HepG2 (cell line): Measurements from ENCODE around the gene SH2D2A. TPM values are rescaled to one million over a fixed set of nuclear protein-coding genes. Genes with fewer than 3 reads are reported as not detected.

Experiments
- ATF2 ChIP-seq: sonication (generic); formaldehyde crosslinking; IDR thresholded peaks from 2 replicates; pipeline ENCODE4 v1.4.0; 2020; ENCODE audit warnings: missing genetic modification reagents
- CBFB ChIP-seq: sonication (generic); formaldehyde crosslinking; IDR thresholded peaks from 2 replicates; pipeline ENCODE4 v1.4.0; 2020; ENCODE audit warnings: missing genetic modification reagents
- CBX2 ChIP-seq, 2 experiments: fragments of 200-600 bp in 1 of 2; sonication (generic); formaldehyde crosslinking in 1 of 2; IDR thresholded peaks; 2 replicates each; pipeline versions ENCODE4 v1.7.0 to v1.8.1; 2018 to 2022; ENCODE audit warnings: low read depth in 2 of 2, low read length in 1 of 2, mild to moderate bottlenecking in 1 of 2, missing genetic modification reagents in 1 of 2
- CCDC6 ChIP-seq: sonication (generic); formaldehyde crosslinking; IDR thresholded peaks from 2 replicates; pipeline ENCODE4 v1.8.1; 2022; ENCODE audit warnings: mild to moderate bottlenecking, missing genetic modification reagents, moderate library complexity
- HMG20B ChIP-seq: conservative IDR thresholded peaks from 2 replicates; pipeline ENCODE4 v1.6.1; 2016; ENCODE audit warnings: missing genetic modification reagents, missing compliant biosample characterization
- KAT7 ChIP-seq: IDR thresholded peaks from 2 replicates; pipeline ENCODE4 v1.6.1; 2018; ENCODE audit warnings: borderline replicate concordance, missing compliant biosample characterization
- KLF11 ChIP-seq: IDR thresholded peaks from 2 replicates; pipeline ENCODE4 v1.6.1; 2016; ENCODE audit warnings: missing compliant biosample characterization
- KLF15 ChIP-seq: sonication (generic); formaldehyde crosslinking; IDR thresholded peaks from 2 replicates; pipeline ENCODE4 v1.8.1; 2023; ENCODE audit warnings: borderline replicate concordance, mild to moderate bottlenecking, inconsistent platforms, missing genetic modification reagents, mixed read lengths
- MLXIP ChIP-seq: sonication (generic); formaldehyde crosslinking; IDR thresholded peaks from 2 replicates; pipeline ENCODE4 v1.9.0; 2021; ENCODE audit warnings: missing genetic modification reagents, borderline replicate concordance
- NR2C2 ChIP-seq: sonication (generic); formaldehyde crosslinking; IDR thresholded peaks from 2 replicates; pipeline ENCODE4 v1.4.0; 2020; ENCODE audit warnings: missing genetic modification reagents, mild to moderate bottlenecking, moderate library complexity, borderline replicate concordance
- SMARCC2 ChIP-seq: fragments of 450-650 bp; IDR thresholded peaks from 2 replicates; pipeline ENCODE4 v1.6.1; 2017; ENCODE audit warnings: antibody characterized with exemption, mild to moderate bottlenecking
- ZFP90 ChIP-seq: sonication (generic); formaldehyde crosslinking; IDR thresholded peaks from 2 replicates; pipeline ENCODE4 v1.8.0; 2022; ENCODE audit warnings: missing genetic modification reagents, mild to moderate bottlenecking, inconsistent platforms, borderline replicate concordance
- ZNF280B ChIP-seq: sonication (generic); formaldehyde crosslinking; IDR thresholded peaks from 2 replicates; pipeline ENCODE4 v1.5.0; 2020; ENCODE audit warnings: missing genetic modification reagents, mild to moderate bottlenecking, borderline replicate concordance
- ZNF335 ChIP-seq: sonication (generic); formaldehyde crosslinking; IDR thresholded peaks from 2 replicates; pipeline ENCODE4 v1.4.0; 2020; ENCODE audit warnings: missing genetic modification reagents
- ZNF510 ChIP-seq: sonication (generic); formaldehyde crosslinking; IDR thresholded peaks from 2 replicates; pipeline ENCODE4 v1.4.0; 2020; ENCODE audit warnings: low read depth, mild to moderate bottlenecking, missing genetic modification reagents
- ZNF552 ChIP-seq: sonication (generic); formaldehyde crosslinking; IDR thresholded peaks from 2 replicates; pipeline ENCODE4 v1.9.0; 2022; ENCODE audit warnings: missing genetic modification reagents, mild to moderate bottlenecking, borderline replicate concordance
- polyA plus RNA-seq, 8 experiments: library from polyadenylated mRNA; depleted of rRNA in 3 of 8; stranded (reverse) in 7 of 8; unstranded in 1 of 8; fragments of >200 nt; fragmentation: Illumina TruSeq in 4 of 8; extraction: Trizol in 4 of 8; gene quantifications; 2 replicates each; pipeline versions ENCODE4 v1.2.1 to v1.2.3, GENCODE V29; 2011 to 2016; ENCODE audit warnings: low read depth in 4 of 8, missing spikeins in 1 of 8, mixed read lengths in 1 of 8; ENCODE audit not compliant: insufficient read depth in 1 of 8
- total RNA-seq, 5 experiments: library from RNA; depleted of rRNA; stranded (reverse); fragments of >200 nt; fragmentation: Illumina TruSeq; extraction: Trizol; gene quantifications; 2 replicates each; pipeline ENCODE4 v1.2.3, GENCODE V29; 2016; ENCODE audit warnings: low read depth in 1 of 5
- TF ChIP-seq, protein P1 (sequence below): sonication (generic); formaldehyde crosslinking; IDR thresholded peaks from 2 replicates; pipeline ENCODE4 v1.5.1; 2020; ENCODE audit warnings: mild to moderate bottlenecking, missing genetic modification reagents, moderate library complexity

SH2D2A gene
- total and polyA plus RNA-seq, 2 of the 13 experiments (the other 11 are each of a cell fraction or from before 2014, with no cell fraction given) = 0.57 to 0.73 TPM

DNA sequence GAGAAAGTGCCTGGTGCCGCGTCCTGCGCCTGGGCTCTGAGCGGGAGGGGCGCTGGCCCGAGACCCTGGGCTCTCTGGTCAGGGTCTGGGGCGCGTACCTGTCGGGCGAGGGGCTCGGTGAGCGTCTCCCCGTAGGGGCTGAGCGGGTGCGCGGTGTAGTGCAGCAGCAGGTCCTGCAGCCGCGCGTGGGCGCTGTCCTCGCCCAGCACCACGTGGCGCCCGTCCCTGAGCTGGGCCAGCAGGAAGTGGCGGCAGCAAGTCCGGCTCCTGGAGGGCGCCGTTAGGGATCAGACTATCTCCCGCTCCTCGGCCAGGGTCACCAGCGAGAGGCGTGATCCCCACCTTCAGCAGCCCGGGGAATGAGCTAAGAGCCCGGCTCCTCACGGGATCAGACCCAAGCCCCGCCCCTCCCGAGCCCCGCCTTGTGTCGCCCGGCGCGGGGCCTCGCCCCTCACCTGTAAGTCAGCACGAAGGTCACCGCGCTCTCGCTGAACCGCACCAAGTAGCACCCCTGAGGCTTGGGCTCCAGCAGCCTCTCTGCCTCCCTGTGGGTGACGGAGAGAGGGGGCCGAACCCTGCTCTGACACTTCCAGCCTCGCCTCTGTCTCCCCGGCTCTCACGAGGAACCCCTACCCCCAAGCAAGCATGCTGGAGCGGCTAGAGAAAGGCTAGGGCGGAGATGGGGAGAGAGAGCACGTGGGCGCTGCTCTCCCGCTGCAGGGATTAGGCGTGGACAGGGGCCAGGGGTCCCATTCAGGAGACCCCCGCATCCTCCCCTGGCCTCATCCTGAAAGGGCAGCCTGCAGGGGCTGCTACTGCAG, 2.7 kb downstream of the SH2D2A start (continued):
- TF ChIP-seq MLXIP = peak; percentile 59; the same call in 1 of the 2 replicates
- TF ChIP-seq NR2C2 (CRISPR knock-in tag) = 0 out of 2 replicates have a peak, but pooled peaks have one; percentile 23
- 0 out of 2 replicates have a peak, but pooled peaks have one; percentile 72 for TF ChIP-seq KLF11
- TF ChIP-seq CBFB (CRISPR knock-in tag) = peak; percentile 65; the same call in 1 of the 2 replicates
- TF ChIP-seq ZNF552 (CRISPR knock-in tag) = peak; percentile 83; the same call in 1 of the 2 replicates
- no peak for TF ChIP-seq HMG20B (CRISPR knock-in tag)
- TF ChIP-seq ZNF510 = peak; percentile 92; the same call in 1 of the 2 replicates
- TF ChIP-seq CCDC6 (CRISPR knock-in tag) = peak; percentile 85
- no peak for TF ChIP-seq SMARCC2
- TF ChIP-seq KLF15 = 0 out of 2 replicates have a peak, but pooled peaks have one; percentile 71
- no peak for TF ChIP-seq CBX2 (IDR thresholded peaks at IDR 0.05; ENCODE audit: low read depth, low read length)
- peak; percentile 93; the same call in 1 of the 2 replicates for TF ChIP-seq CBX2 (CRISPR knock-in tag; IDR thresholded peaks at IDR 0.05; ENCODE audit: low read depth)
- TF ChIP-seq ATF2 (CRISPR knock-in tag) = peak; percentile 45; the same call in 1 of the 2 replicates
- TF ChIP-seq KAT7 (CRISPR knock-in tag) = no peak
- peak; percentile 80; the same call in 1 of the 2 replicates for TF ChIP-seq ZFP90
- TF ChIP-seq ZNF280B = peak; percentile 87
- TF ChIP-seq ZNF335 (CRISPR knock-in tag) = 0 out of 2 replicates have a peak, but pooled peaks have one; percentile 43
- TF ChIP-seq, protein P1, sequence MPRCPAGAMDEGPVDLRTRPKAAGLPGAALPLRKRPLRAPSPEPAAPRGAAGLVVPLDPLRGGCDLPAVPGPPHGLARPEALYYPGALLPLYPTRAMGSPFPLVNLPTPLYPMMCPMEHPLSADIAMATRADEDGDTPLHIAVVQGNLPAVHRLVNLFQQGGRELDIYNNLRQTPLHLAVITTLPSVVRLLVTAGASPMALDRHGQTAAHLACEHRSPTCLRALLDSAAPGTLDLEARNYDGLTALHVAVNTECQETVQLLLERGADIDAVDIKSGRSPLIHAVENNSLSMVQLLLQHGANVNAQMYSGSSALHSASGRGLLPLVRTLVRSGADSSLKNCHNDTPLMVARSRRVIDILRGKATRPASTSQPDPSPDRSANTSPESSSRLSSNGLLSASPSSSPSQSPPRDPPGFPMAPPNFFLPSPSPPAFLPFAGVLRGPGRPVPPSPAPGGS (CRISPR knock-in tag) = peak; percentile 67; the same call in 1 of the 2 replicates
